Mesothelial cell of epicardium (in vitro differentiated cells): ENCODE data around the gene ATF7. TPM values are rescaled to one million over a fixed set of nuclear protein-coding genes. Genes with fewer than 3 reads are reported as not detected.

ENCODE experiments used
- DNase-seq, 2 experiments: peaks; one replicate each; pipeline ENCODE4 v3.0.0; 2021; ENCODE audit warnings: low spot score in 2 of 2; ENCODE audit not compliant: unreplicated experiment in 2 of 2
- H3K27ac Mint-ChIP-seq: 2 replicates; pipeline ENCODE4 v1.8.0; 2021; ENCODE audit warnings: mixed read lengths
- H3K27me3 Mint-ChIP-seq: 2 replicates; pipeline ENCODE4 v1.8.0; 2021; ENCODE audit warnings: low read depth, mixed read lengths
- H3K36me3 Mint-ChIP-seq: 2 replicates; pipeline ENCODE4 v1.8.0; 2021; ENCODE audit warnings: mixed read lengths
- H3K4me1 Mint-ChIP-seq: 2 replicates; pipeline ENCODE4 v1.8.0; 2021; ENCODE audit warnings: mixed read lengths
- H3K4me3 Mint-ChIP-seq: 2 replicates; pipeline ENCODE4 v1.8.0; 2021; ENCODE audit warnings: mild to moderate bottlenecking, moderate library complexity, mixed read lengths
- H3K9me3 Mint-ChIP-seq: 2 replicates; pipeline ENCODE4 v1.8.0; 2021; ENCODE audit warnings: mixed read lengths
- total RNA-seq: library from RNA; stranded (reverse); gene quantifications from 3 replicates; pipeline ENCODE4 v1.2.1, GENCODE V29; 2021
- TF ChIP-seq, protein P1 (sequence below): fragments of 200-600 bp; sonication (generic); IDR thresholded peaks from one replicate; pipeline ENCODE4 v1.5.0; 2021; ENCODE audit warnings: antibody characterized with exemption; ENCODE audit not compliant: unreplicated experiment

ATF7 gene
- total RNA-seq, 1 donor from 2014 or later = 36.3 TPM

GRCh38 chr12:53543539-53543938, 82.6 kb downstream of the ATF7 start:
- peak; percentile 23 to 43 for DNase-seq
- Mint-ChIP-seq H3K27ac (peak overlapping the region; percentile 49), H3K36me3 (peaks cover 21% of the 10 kb centered on the region), H3K4me1 (peaks cover 15% of the 10 kb centered on the region), H3K4me3 (no peak overlapping the region), H3K9me3 (no peaks in the 10 kb centered on the region), H3K27me3 (no peaks in the 10 kb centered on the region)
- TF ChIP-seq, protein P1, sequence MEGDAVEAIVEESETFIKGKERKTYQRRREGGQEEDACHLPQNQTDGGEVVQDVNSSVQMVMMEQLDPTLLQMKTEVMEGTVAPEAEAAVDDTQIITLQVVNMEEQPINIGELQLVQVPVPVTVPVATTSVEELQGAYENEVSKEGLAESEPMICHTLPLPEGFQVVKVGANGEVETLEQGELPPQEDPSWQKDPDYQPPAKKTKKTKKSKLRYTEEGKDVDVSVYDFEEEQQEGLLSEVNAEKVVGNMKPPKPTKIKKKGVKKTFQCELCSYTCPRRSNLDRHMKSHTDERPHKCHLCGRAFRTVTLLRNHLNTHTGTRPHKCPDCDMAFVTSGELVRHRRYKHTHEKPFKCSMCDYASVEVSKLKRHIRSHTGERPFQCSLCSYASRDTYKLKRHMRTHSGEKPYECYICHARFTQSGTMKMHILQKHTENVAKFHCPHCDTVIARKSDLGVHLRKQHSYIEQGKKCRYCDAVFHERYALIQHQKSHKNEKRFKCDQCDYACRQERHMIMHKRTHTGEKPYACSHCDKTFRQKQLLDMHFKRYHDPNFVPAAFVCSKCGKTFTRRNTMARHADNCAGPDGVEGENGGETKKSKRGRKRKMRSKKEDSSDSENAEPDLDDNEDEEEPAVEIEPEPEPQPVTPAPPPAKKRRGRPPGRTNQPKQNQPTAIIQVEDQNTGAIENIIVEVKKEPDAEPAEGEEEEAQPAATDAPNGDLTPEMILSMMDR = peak; percentile 61

- Mint-ChIP-seq H3K4me1 (peaks cover 20% of the 10 kb centered on the region), H3K36me3 (peaks cover 32% of the 10 kb centered on the region), H3K27me3 (no peaks in the 10 kb centered on the region), H3K4me3 (no peak overlapping the region), H3K9me3 (no peaks in the 10 kb centered on the region), H3K27ac (no peak overlapping the region)
- TF ChIP-seq, protein P1 = no peak
- DNase-seq = no peak
Measured at GRCh38 chr12:53539526-53539925, 86.7 kb downstream of the ATF7 start.

DNA sequence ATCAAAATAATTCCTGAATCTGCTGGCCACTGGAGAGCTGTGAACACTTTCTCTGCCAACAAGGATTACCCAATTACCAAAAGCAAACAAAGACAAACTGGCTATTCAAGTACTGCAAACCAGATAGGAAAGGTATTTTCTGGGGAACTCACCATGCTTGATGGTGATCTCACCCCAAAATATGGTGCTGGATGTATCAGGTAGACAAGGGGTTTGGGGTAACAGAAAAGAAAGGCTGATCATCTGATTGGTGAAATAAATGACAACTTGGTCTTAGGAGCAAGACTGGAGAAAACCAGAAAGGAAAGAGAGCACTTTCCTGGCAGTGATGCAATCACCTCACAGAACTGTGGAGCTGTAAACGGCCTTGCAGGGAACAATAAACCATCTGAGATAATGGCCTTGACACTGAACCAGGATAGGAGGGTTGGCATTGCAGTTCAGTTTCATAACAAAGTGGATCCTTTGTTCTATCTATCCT, 87.9 kb downstream of the ATF7 start:
- TF ChIP-seq, protein P1 = no peak
- Mint-ChIP-seq H3K4me1 (peaks cover 13% of the 10 kb centered on the region), H3K27ac (peak overlapping the region; percentile 81), H3K36me3 (peaks cover 38% of the 10 kb centered on the region), H3K27me3 (no peaks in the 10 kb centered on the region), H3K9me3 (no peaks in the 10 kb centered on the region), H3K4me3 (no peak overlapping the region)
- DNase-seq = no peak

GRCh38 chr12:53536962-53537361, 89.2 kb downstream of the ATF7 start:
- H3K4me3 Mint-ChIP-seq = no peak overlapping the region
- H3K9me3 Mint-ChIP-seq = no peaks in the 10 kb centered on the region
- TF ChIP-seq, protein P1 = no peak
- no peak for DNase-seq
- H3K27ac Mint-ChIP-seq = no peak overlapping the region
- no peaks in the 10 kb centered on the region for H3K27me3 Mint-ChIP-seq
- H3K4me1 Mint-ChIP-seq = peaks cover 7% of the 10 kb centered on the region
- H3K36me3 Mint-ChIP-seq = peaks cover 43% of the 10 kb centered on the region

GRCh38 chr12:53533471-53533870, 92.7 kb downstream of the ATF7 start:
- Mint-ChIP-seq H3K4me1 (peaks cover 4% of the 10 kb centered on the region), H3K27ac (no peak overlapping the region), H3K36me3 (peaks cover 45% of the 10 kb centered on the region), H3K4me3 (no peak overlapping the region), H3K9me3 (no peaks in the 10 kb centered on the region), H3K27me3 (no peaks in the 10 kb centered on the region)
- no peak for DNase-seq
- TF ChIP-seq, protein P1 = no peak
